ENCODE measurements around the gene ADORA2A.

ADORA2A gene

DNA sequence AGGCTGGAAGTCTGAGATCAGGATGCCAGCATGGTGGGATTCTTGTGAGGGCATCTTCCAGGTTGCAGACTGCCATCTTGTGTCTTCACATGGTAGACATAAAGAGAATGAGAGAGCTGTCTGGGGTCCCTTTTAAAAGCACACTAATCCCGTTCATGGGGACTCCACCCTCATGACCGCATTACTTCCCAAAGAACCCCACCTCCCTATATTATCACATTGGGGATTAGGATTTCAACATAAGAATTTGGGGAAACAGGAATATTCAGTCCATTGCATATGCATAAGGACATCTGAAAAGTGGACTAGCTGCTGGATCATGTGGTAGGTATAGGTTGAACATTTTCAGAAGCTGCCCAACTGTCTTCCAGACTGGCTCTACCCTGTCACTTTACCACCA is 33.1 kb upstream of the ADORA2A start:
- Mint-ChIP-seq H3K4me1 (ENCODE audit: low read depth) (peaks cover 37% of the 10 kb centered on the region), H3K4me3 (no peak overlapping the region), H3K9me3 (no peaks in the 10 kb centered on the region), H3K27me3 (ENCODE audit: low read depth) (no peaks in the 10 kb centered on the region), H3K27ac (no peak overlapping the region), H3K36me3 (ENCODE audit: low read depth) (peaks cover 12% of the 10 kb centered on the region)

DNA sequence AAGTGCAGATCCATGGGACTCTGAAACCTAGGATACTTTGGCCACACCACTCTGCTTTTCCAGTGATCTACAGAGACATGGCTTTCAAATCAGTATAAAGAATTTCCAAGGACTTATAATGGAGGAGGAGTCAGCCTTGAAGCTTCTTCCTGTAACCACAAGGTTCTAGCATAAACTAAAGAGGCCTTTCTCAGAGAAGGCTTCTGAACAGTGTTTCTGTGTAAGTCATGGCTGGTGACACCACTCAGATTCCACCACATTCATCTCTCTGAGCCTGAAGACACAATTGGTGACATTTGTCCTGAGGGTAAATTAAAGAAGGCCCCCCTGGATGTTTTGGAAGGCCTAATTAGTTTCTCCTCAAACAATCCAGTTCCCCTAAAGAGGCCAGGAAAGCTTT is 29.0 kb upstream of the ADORA2A start:
- no peak overlapping the region for H3K4me3 Mint-ChIP-seq
- peak overlapping the region; percentile 62 for H3K27ac Mint-ChIP-seq

DNA sequence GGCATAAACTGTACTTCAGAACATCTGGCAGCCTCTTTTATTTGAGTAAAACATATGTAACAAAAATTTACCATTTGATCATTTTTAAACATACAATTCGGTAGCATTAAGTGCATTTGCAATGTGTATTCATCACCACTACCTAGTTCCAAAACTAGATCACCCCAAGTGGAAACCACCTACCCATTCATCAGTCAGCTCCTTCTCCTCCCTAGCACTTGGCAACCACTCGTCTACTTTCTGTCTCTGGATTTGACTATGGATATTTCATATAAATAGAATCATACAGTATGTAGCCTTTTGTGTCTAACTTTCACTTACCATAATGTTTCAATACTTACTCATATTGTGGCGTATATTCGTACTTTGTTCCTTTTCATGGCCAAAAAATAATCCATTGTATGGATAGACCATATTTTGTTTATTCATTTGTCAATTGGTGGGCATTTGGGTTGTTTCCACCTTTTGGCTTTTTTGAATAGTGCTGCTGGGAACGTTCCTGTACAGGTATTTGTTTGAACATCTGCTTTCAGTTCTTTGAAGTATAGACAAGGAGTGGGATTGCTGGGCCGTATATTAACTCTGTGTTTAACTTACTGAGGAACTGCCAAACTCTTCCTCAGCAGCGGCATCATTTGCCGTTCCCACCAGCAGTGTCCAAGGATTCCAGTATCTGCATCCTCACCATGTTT is 27.2 kb upstream of the ADORA2A start:
- Mint-ChIP-seq H3K9me3 (no peaks in the 10 kb centered on the region), H3K4me1 (ENCODE audit: low read depth) (peaks cover 44% of the 10 kb centered on the region), H3K4me3 (peak overlapping the region; percentile 2), H3K36me3 (ENCODE audit: low read depth) (peaks cover 21% of the 10 kb centered on the region), H3K27ac (peak overlapping the region; percentile 82), H3K27me3 (ENCODE audit: low read depth) (no peaks in the 10 kb centered on the region)

More for the DNA sequence above, 29.0 kb upstream of the ADORA2A start:
- no peaks in the 10 kb centered on the region for H3K9me3 Mint-ChIP-seq
- H3K36me3 Mint-ChIP-seq (ENCODE audit: low read depth), result peaks cover 22% of the 10 kb centered on the region
- H3K27me3 Mint-ChIP-seq (ENCODE audit: low read depth), result no peaks in the 10 kb centered on the region
- peaks cover 43% of the 10 kb centered on the region for H3K4me1 Mint-ChIP-seq (ENCODE audit: low read depth)

DNA sequence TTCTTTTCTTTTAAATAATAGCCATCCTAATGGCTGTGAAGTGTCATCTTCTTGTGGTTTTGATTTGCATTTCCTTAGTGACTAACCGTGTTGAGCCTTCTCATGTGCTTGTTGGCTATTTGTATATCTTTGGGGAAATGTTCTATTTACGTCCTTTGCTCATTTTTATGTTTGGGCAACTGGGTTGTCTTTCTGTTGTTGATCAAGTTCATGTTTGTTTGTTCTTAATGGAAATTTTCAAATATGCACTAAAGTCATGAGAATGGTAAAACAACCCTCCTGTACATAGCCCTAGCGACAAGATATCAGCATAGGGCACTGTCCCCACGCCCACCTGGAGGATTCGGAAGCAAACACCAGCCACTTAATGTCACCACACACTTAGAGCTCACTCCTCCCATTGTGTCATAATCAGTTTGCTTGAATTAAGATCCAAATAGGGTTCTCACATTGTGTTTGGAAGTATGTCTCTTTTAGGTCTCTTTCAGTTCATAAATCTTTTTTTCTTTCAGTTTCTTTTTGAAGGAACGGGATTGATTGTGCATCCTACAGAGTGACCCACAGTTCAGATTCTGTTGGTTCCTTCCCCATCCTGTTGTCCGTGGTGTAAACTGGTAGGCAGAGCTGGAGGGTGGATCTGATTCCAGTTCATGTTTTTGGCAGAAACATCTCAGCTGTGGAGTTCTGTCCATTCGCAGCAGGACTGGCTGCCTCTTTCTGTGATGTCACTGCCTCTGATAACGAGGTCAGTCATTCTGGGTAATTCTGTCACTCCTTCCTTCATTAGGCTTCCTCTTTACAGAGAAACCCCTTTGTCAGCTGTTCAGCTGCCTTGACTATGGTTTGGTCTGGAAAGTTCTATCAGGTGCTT is 26.4 kb upstream of the ADORA2A start:
- Mint-ChIP-seq H3K27ac (peak overlapping the region; percentile 82), H3K27me3 (ENCODE audit: low read depth) (no peaks in the 10 kb centered on the region), H3K4me1 (ENCODE audit: low read depth) (peaks cover 46% of the 10 kb centered on the region), H3K9me3 (no peaks in the 10 kb centered on the region), H3K36me3 (ENCODE audit: low read depth) (peaks cover 21% of the 10 kb centered on the region), H3K4me3 (peak overlapping the region; percentile 2)

DNA sequence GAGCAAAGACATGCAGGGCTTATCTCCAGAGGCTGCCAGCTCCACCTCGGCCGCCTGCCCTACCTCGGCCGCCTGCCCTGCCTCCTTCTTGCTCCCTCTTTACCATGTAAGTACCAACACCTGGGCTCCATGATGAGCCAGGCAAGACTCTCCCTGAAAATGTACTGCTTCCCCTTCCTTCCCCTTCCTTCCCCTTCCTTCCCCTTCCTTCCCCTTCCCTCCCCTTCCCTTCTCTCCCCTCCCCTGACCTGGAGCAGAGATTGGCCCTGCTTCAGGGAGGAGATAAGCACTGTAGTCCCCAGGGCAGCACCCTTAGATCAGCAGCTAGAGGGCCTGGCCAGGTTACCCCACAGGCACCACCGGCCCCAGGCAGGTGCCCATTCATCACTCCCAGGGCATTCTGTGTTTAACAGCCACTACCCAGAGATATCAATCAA is 25.4 kb upstream of the ADORA2A start:
- Mint-ChIP-seq H3K9me3 (no peaks in the 10 kb centered on the region), H3K27ac (peak overlapping the region; percentile 72), H3K27me3 (ENCODE audit: low read depth) (no peaks in the 10 kb centered on the region), H3K36me3 (ENCODE audit: low read depth) (peaks cover 21% of the 10 kb centered on the region), H3K4me1 (ENCODE audit: low read depth) (peaks cover 49% of the 10 kb centered on the region), H3K4me3 (peak overlapping the region; percentile 2)

DNA sequence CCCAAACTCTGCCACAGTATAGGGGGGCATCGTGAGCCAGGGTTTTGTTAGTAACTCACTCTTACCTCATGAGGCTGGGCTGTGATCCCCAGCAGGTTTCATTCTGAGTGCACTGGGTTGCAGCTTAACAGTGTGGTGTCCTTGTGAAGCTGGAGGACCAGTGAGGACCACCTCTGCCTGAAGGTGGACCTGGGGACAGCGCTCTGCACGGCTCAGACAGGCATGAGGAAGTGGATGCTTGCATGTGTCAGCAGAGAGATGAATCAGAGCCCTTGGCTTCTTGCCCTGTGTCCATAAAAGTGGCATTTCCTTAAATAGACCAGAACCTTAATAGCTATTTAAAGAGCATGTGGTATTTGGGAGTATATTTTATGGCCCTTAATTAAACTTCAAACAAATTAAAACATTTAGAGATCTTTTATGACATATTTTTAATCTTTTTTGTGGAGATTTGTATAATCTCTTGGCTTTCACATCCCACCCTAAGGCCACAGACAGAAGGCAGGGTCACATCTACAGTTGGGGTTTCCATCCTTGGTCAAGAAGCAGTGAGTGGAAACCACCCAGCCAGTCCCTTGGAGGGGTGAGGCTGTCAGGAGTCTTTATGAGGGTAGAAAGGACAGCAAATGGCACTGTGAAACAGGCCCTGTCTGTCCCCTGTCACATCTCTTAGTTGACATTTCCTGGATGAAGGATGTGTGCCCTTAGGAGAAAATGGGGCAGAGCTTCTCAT is 24.8 kb upstream of the ADORA2A start:
- Mint-ChIP-seq H3K9me3 (no peaks in the 10 kb centered on the region), H3K27ac (peak overlapping the region; percentile 72), H3K4me1 (ENCODE audit: low read depth) (peaks cover 56% of the 10 kb centered on the region)

DNA sequence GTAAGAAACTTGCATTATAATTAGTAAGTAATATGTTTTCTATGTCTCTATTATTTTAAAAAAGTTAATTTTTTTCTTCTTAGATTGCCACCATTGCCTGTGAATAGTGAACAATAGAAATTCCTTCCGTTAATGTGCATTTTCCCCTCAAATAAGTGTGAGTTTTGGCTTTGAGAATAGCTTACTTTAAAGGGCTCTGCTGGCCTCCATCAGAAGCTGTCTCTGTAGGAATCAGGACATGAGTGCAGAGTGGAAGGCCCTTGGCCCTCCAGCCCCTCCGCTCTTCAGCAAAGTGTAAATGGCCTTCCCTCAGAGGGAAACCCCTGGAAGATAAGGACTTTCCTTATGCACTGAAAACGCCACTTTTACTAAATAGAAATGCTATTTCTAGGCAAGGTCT is 24.1 kb upstream of the ADORA2A start:
- Mint-ChIP-seq H3K27ac (no peak overlapping the region), H3K36me3 (ENCODE audit: low read depth) (peaks cover 17% of the 10 kb centered on the region), H3K9me3 (no peaks in the 10 kb centered on the region), H3K4me3 (no peak overlapping the region), H3K27me3 (ENCODE audit: low read depth) (no peaks in the 10 kb centered on the region), H3K4me1 (ENCODE audit: low read depth) (peaks cover 55% of the 10 kb centered on the region)

More for the DNA sequence above, 24.8 kb upstream of the ADORA2A start:
- Mint-ChIP-seq H3K4me3 (no peak overlapping the region), H3K36me3 (ENCODE audit: low read depth) (peaks cover 21% of the 10 kb centered on the region), H3K27me3 (ENCODE audit: low read depth) (no peaks in the 10 kb centered on the region)

DNA sequence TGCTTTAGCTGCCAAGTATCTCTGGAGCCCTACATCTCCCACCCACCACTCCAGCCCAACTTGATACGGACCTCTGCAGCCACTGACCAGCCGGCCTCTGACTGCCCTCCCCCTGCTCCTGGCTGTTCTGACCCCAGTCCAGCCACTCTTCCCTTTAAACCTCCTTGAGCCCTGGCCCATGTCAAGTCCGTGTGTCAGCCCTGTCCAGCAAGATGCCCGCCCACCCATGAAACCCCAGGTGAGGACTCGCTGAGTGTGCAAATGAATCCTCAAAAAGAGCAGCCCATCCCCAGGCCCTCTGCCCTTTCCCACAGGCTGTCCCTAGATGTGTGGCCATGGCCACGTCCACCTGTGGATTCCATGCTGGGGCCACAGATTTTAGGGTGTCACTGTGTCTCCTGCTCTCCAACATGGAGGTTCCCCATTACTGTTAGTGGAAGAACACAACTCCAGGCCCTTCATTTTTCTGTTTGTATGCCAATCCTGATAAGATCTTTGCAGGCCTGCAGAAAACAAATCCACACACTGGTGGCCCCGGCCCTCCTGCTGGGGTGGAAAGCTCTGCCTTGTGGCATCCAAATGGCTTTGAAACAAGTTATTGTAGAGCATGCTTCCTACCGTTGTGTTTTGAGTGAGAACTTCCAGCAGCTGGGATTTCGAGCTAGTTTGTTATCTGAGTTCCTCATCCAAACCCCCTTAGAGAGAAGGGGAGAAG is 22.7 kb upstream of the ADORA2A start:
- Mint-ChIP-seq H3K9me3 (no peaks in the 10 kb centered on the region), H3K36me3 (ENCODE audit: low read depth) (peaks cover 14% of the 10 kb centered on the region), H3K4me1 (ENCODE audit: low read depth) (peaks cover 49% of the 10 kb centered on the region), H3K27ac (no peak overlapping the region), H3K27me3 (ENCODE audit: low read depth) (no peaks in the 10 kb centered on the region), H3K4me3 (no peak overlapping the region)

DNA sequence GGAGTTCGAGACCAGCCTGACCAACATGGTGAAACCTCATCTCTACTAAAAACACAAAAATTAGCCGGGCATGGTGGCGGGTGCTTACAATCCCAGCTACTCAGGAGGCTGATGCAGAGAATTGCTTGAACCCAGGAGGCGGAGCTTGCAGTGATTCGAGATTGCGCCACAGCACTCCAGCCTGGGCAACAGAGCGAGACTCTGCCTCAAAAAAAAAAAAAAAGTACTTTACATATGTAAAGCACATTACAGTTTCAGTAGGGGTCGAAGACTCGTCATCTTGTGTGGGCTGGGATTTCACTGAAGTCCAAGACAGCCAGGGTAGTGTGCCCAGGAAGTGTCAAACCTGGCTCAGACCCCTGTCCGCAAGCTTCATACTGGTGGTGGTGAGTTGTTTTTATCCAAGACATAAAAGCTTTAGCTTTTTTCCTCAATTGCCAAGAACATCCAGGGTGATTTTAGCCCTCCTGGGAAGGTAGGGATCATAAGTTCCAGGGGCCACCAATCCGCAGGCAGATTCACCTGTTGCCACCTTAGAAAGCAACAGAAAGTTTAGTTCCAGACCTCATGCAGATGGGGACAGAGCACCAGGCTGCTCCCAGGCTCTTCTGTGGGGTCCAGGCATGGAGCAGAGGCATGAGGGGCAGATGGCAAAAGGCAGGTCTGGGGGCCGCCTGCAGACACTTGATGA is 21.6 kb upstream of the ADORA2A start:
- H3K36me3 Mint-ChIP-seq (ENCODE audit: low read depth), result peaks cover 14% of the 10 kb centered on the region
- no peaks in the 10 kb centered on the region for H3K9me3 Mint-ChIP-seq
- no peak overlapping the region for H3K27ac Mint-ChIP-seq
- H3K4me1 Mint-ChIP-seq (ENCODE audit: low read depth), result peaks cover 48% of the 10 kb centered on the region
- no peaks in the 10 kb centered on the region for H3K27me3 Mint-ChIP-seq (ENCODE audit: low read depth)
- H3K4me3 Mint-ChIP-seq, result no peak overlapping the region

DNA sequence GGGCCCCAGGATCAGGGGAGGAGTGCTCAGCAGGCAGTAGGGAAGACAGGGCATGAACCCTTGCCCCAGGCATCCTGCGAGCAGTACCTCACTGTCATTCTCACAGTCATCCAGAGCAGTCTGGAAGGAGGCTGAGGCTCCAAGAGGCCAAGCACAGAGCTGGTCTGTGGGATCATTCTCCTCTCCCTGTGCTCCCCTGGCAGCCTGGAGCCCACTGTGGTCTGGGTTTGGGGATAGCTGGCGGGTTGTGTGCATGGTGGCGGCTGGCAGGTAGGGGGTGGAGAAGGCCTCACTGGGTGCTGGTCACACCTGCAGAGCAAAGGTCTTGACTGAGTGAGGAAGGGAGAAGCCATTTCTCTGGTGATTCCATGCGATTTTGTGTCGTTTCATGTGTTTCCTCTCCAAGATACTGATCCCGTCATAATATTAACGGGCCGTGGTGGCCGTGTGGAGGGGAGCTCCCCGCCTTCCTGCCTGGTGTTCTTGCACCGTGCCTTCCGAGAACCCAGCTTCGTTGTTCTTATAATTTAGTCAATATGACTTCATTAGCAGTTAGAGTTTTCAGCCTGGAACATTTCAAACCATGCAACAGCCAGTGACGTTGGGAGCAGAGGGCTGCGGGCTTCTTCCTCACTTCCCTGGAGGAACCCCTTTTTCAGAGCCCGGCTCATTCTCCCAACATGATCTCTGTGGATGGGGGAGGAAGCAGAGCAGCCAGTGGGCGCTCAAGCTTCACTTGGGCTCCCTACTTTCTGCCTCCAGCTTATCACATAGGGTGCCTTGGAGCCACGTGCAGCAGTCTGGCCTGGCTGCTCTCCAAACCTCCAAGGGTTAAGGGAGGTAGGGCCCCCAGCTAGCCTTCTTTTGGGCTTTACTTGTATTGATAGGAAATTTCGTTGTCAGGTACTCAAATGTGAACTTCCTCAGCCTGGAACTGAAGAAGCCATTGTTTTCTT is 20.8 kb upstream of the ADORA2A start:
- H3K4me1 Mint-ChIP-seq (ENCODE audit: low read depth), result peaks cover 39% of the 10 kb centered on the region
- H3K27me3 Mint-ChIP-seq (ENCODE audit: low read depth), result no peaks in the 10 kb centered on the region
- no peaks in the 10 kb centered on the region for H3K9me3 Mint-ChIP-seq
- H3K36me3 Mint-ChIP-seq (ENCODE audit: low read depth), result peaks cover 7% of the 10 kb centered on the region
- H3K4me3 Mint-ChIP-seq, result no peak overlapping the region
- H3K27ac Mint-ChIP-seq, result no peak overlapping the region

DNA sequence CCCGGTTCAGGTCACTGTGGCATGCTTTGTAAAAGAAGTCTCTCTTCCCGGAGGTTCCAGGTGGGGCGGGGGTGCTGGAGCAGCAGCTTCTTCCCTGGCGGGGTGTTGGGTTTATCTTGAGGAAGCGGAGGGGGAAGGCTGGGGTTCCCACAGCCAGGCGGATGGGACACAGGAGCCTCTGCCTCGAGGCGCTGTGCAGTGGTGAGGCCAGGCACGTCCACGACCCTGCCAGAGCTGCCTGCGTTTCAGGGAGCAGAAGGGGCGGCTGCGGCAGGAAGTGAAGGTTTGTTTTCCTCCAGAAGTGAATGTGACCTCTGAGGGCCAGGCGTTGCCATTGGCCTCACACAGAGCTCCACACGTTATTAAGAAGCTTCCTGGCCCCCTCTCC is 20.1 kb upstream of the ADORA2A start:
- H3K9me3 Mint-ChIP-seq, result no peaks in the 10 kb centered on the region
- H3K36me3 Mint-ChIP-seq (ENCODE audit: low read depth), result peaks cover 6% of the 10 kb centered on the region
- H3K27me3 Mint-ChIP-seq (ENCODE audit: low read depth), result no peaks in the 10 kb centered on the region
- no peak overlapping the region for H3K4me3 Mint-ChIP-seq
- H3K4me1 Mint-ChIP-seq (ENCODE audit: low read depth), result peaks cover 35% of the 10 kb centered on the region
- peak overlapping the region; percentile 26 for H3K27ac Mint-ChIP-seq

DNA sequence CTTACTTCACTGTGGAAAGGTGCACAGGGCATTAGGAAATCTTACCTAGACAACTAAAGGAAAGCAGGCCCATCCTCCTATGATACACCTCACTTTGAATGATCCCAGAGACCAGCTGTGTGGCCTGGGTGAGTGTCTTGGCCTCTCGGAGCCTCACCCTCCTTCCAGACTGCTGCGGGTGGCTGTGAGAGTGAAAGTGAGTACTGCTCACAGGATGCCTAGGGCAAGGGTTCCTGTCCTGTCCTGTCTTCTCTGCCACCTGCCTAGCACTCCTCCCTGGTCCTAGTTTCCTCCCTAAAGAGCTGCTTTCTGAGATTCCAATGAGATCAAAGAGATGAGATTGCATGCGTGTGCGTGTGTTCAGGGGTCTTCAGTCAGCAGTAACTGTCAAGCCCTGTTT is 19.5 kb upstream of the ADORA2A start:
- no peaks in the 10 kb centered on the region for H3K27me3 Mint-ChIP-seq (ENCODE audit: low read depth)
- no peaks in the 10 kb centered on the region for H3K9me3 Mint-ChIP-seq
- H3K27ac Mint-ChIP-seq, result no peak overlapping the region
- H3K4me3 Mint-ChIP-seq, result no peak overlapping the region
- H3K36me3 Mint-ChIP-seq (ENCODE audit: low read depth), result peaks cover 4% of the 10 kb centered on the region
- H3K4me1 Mint-ChIP-seq (ENCODE audit: low read depth), result peaks cover 30% of the 10 kb centered on the region

DNA sequence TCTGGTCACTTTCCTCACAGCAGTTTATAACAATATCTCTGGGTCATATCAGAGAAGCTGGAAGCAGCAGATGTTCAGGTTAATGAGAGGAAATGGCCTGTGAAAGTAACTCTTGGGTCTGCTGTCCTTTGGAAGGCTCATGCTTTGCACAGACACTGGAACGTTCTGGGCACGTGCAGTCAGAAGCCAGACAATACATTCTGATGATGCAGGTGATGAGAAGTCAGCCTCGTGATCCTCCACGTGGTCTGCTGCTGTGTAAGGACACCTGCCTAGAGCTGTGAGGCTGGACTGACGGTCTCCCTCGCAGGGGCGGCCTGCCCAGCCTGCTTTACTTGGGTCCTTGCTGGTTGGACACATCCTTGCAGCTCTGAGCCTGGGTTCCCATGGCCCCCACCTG is 18.8 kb upstream of the ADORA2A start:
- Mint-ChIP-seq H3K4me3 (no peak overlapping the region), H3K36me3 (ENCODE audit: low read depth) (peaks cover 2% of the 10 kb centered on the region), H3K27ac (no peak overlapping the region), H3K27me3 (ENCODE audit: low read depth) (no peaks in the 10 kb centered on the region), H3K4me1 (ENCODE audit: low read depth) (peaks cover 26% of the 10 kb centered on the region), H3K9me3 (no peaks in the 10 kb centered on the region)

Measured in T-helper 1 cell treated with Interleukin-12 subunit alpha and Interleukin-12 subunit beta and Interleukin-4 antibody, amounts not matched to agents 30 μg/mL and 1 μg/mL, for 36 hours (primary cell).